ENCODE data around the gene OR2C3. TPM values are rescaled to one million over a fixed set of nuclear protein-coding genes. Genes with fewer than 3 reads are reported as not detected.
A peak's percentile ranks its signal among the peaks of the same experiment; 100 is the strongest.
"Not testable (repeated sequence)": the region's sequence is repeated elsewhere in the genome, so short reads cannot be mapped to it uniquely, and the experiment has no call there.

The OR2C3 gene
- total RNA-seq, 1 donor, result not detected

DNA sequence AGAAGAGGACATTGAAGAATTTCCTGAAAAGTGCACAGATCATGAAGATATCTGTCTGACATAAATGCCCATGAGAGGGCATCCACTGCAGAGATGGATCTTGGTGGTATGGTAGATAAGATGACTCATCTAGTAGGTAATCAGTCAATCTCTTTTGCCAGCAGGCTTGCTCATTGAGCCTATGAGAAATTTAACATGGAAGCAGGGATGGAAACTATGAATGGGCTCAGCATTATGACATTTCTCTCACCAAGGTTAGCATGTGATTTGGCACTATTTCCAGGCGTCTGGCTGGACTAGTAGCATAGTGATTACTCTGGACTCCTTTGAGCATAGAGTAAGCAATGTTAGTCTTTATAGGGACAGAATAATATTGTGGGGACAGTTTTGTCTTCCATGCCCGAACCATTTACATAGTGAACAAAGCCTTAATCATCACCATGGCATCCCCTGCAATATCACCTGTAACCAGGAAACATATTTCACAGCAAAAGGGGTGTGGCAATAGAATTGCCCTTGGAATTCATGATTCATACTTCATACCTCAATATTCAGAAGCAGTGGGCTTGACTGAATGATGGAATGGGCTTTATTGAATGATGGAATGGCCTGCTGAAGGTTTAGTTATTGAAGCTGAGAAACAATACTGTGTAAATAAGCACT is 7.3 kb downstream of the OR2C3 start:
- TF ChIP-seq, protein P1, sequence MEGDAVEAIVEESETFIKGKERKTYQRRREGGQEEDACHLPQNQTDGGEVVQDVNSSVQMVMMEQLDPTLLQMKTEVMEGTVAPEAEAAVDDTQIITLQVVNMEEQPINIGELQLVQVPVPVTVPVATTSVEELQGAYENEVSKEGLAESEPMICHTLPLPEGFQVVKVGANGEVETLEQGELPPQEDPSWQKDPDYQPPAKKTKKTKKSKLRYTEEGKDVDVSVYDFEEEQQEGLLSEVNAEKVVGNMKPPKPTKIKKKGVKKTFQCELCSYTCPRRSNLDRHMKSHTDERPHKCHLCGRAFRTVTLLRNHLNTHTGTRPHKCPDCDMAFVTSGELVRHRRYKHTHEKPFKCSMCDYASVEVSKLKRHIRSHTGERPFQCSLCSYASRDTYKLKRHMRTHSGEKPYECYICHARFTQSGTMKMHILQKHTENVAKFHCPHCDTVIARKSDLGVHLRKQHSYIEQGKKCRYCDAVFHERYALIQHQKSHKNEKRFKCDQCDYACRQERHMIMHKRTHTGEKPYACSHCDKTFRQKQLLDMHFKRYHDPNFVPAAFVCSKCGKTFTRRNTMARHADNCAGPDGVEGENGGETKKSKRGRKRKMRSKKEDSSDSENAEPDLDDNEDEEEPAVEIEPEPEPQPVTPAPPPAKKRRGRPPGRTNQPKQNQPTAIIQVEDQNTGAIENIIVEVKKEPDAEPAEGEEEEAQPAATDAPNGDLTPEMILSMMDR (IDR thresholded peaks at IDR 0.05; ENCODE audit: insufficient read depth, low read depth, low read length), result no peak
- no peak for DNase-seq (ENCODE audit: low read depth)
- no peak overlapping the region for H3K4me3 ChIP-seq (ENCODE audit: low read depth, low read length)

DNA sequence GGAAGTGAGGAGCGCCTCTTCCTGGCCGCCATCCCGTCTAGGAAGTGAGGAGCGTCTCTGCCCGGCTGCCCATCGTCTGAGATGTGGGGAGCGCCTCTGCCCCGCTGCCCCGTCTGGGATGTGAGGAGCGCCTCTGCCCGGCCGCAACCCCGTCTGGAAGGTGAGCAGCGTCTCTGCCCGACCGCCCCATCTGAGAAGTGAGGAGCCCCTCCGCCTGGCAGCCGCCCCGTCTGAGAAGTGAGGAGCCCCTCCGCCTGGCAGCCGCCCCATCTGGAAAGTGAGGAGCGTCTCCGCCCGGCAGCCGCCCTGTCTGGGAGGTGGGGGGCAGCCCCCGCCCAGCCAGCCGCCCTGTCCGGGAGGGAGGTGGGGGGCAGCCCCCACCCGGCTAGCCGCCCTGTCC is 14.4 kb downstream of the OR2C3 start:
- not testable (repeated sequence) for DNase-seq (ENCODE audit: low read depth); H3K4me3 ChIP-seq (ENCODE audit: low read depth, low read length)

DNA sequence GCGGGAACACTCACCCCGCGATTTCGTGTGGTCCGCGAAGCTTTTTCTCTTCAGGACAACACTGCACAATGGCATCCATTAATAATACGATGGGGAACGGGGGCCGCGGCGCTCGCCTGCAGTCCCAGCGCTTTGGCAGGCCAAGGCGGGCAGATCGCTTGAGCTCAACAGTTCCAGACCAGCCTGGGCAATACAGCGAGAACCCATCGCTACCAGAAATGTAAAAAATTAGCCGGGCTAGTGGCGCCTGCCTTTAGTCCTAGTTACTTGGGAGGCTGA is 17.7 kb downstream of the OR2C3 start:
- DNase-seq (ENCODE audit: low read depth), result no peak
- no peak overlapping the region for H3K4me3 ChIP-seq (ENCODE audit: low read depth, low read length)
- TF ChIP-seq, protein P1 (IDR thresholded peaks at IDR 0.05; ENCODE audit: insufficient read depth, low read depth, low read length), result no peak

DNA sequence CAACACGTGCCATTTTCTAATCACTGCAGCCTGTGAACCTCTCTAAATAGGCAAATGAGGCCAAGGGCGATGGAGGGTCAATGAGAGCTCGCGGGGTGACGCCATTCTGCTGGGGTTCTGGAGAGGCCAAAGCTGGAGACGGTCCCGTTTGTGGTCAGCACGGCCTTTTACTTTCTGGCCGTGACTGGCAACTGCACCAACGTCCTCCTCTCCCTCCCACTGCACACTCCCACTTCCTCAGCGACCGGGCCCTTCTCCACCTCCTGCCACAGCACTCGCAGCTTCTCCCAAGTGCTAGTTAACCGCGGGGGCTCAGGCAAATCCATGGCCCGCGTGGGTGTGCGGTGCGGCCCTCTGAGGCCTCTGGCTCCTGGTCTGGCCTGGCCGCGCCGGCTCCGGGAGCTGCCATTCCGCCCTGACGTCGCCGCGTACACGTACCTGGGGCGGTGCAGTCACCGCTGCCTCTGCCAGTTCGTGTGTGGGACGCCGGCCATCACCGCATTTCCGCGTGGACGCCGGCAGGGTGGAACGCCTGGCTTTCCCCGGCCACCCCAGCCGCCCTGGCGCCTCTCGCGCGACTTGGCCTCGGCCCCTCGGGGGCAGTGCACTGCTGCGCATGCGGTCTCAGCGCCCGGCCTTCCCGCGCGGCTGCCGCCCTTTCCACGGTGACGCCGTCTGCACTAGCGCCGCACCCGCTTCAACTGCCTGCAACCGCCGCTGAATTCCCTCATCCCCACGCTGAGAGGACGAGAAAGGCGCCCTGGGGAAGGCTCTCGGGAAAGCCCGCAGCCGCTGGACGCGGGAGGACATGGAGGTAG is 18.2 kb downstream of the OR2C3 start:
- H3K4me3 ChIP-seq (ENCODE audit: low read depth, low read length), result peak overlapping the region; percentile 31
- TF ChIP-seq, protein P1 (IDR thresholded peaks at IDR 0.05; ENCODE audit: insufficient read depth, low read depth, low read length), result no peak

DNA sequence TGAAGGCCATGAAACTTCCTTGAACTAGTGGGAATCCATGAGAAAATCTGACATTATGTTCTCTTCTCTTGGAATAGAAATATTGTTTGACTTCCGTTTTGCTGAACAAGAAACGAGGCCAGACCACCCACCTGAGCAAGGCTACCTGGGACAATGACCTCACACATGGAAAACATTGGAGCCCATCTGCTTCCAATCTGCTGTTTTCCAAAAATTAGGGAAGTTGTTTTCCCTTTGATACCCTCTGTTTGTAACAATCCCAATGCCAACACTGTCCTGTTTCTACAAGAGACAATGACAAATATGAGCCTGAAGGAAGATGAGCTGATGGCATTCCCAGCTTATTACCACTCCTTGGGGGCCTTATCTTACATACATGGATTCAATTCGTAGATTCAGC is 29.4 kb downstream of the OR2C3 start:
- TF ChIP-seq, protein P1 (IDR thresholded peaks at IDR 0.05; ENCODE audit: insufficient read depth, low read depth, low read length), result no peak
- no peak overlapping the region for H3K4me3 ChIP-seq (ENCODE audit: low read depth, low read length)
- no peak for DNase-seq (ENCODE audit: low read depth)

More for the DNA sequence above, 18.2 kb downstream of the OR2C3 start:
- DNase-seq (ENCODE audit: low read depth), result no peak

DNA sequence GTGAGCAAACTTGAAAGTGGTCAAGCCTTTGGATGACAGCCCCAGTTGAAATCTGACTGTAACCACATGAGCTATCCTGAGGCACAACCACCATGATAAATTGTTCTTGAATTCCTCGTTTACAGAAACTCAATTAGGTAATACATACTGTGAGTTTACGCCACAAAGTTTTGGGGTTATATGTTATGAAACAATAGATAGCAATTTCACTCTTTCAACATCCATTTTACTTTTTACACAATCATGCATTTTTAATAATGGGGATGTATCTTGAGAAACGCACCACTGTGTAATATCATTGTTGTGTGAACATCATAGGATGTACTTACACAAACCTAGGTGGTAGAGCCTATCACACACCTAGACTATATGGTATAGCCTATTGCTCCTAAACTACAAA is 35.4 kb downstream of the OR2C3 start:
- no peak overlapping the region for H3K4me3 ChIP-seq (ENCODE audit: low read depth, low read length)
- DNase-seq (ENCODE audit: low read depth), result no peak
- TF ChIP-seq, protein P1 (IDR thresholded peaks at IDR 0.05; ENCODE audit: insufficient read depth, low read depth, low read length), result no peak

DNA sequence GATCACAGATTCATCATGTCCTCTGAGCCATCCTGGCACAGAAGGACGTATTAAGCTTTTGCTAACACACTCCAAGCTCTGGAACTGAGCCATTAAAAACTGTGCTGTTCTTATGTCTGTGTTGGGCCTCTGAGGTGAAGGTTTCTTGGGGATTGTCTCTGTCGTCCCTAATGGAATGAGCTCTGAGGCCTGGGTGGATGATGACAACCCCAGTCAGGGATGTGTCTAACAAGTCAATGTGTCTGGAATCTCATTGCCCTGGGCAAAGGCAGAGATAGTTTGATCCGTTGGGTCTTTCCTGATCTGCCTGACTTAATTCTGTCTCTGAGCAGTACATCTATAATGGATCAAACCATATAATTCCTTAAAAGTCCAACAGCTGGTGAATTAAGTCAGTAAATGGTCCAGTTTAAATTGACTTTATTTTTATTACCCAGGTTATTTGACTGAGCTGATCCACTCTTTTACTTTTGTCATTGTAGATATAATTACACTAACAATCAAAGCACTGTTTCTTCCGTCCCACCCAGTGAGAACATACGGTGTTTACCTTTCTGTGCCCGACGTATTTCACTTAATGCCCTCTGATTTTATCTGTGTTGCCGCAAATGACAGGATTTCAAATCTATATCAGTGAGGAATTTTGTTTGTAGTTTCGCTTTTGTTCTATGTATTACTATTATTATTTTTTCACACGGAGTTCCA is 39.5 kb downstream of the OR2C3 start:
- H3K4me3 ChIP-seq (ENCODE audit: low read depth, low read length), result no peak overlapping the region
- TF ChIP-seq, protein P1 (IDR thresholded peaks at IDR 0.05; ENCODE audit: insufficient read depth, low read depth, low read length), result no peak
- DNase-seq (ENCODE audit: low read depth), result no peak

Data from fibroblast of villous mesenchyme (primary cell).